Lower lobe of right lung (tissue), 2 donors: ENCODE data around the gene LIMS2. TPM values are rescaled to one million over a fixed set of nuclear protein-coding genes. Genes with fewer than 3 reads are reported as not detected.

Experiments
- ATAC-seq, 2 donors: fragments of 200-7000 bp; cut with Tn5 transposase; one replicate each; pipeline ENCODE4 v1.9.1; 2020 to 2022; ENCODE audit warnings: mild to moderate bottlenecking in 2 of 2, moderate library complexity in 2 of 2
- DNase-seq: peaks from one replicate; pipeline ENCODE4 v3.0.0-alpha.2; 2020
- H3K27ac ChIP-seq: fragments of 200-600 bp; one replicate; pipeline ENCODE4 v1.8.0; 2022
- H3K27me3 ChIP-seq: fragments of 200-600 bp; one replicate; pipeline ENCODE4 v1.8.0; 2022; ENCODE audit warnings: low read depth
- H3K36me3 ChIP-seq: fragments of 200-600 bp; one replicate; pipeline ENCODE4 v1.8.0; 2022; ENCODE audit warnings: mild to moderate bottlenecking
- H3K4me1 ChIP-seq: fragments of 200-600 bp; one replicate; pipeline ENCODE4 v1.8.0; 2022
- H3K4me3 ChIP-seq: fragments of 200-600 bp; one replicate; pipeline ENCODE4 v1.8.0; 2022; ENCODE audit warnings: mild to moderate bottlenecking
- H3K9me3 ChIP-seq: fragments of 200-600 bp; one replicate; pipeline ENCODE4 v1.8.0; 2022
- intact Hi-C: fragments of 100-400 bp; cut with DNase I; formaldehyde crosslinking; loops from one replicate; pipeline ENCODE4 v1.11.0; 2022
- total RNA-seq: library from RNA; stranded (reverse); fragmentation: NEBNext Ultra II Directional; extraction: Animal tissue kit (Norgen Biotek cat#: 25700); gene quantifications from one replicate; pipeline ENCODE4 v1.2.1, GENCODE V29; 2021
- TF ChIP-seq, protein P1 (sequence below): fragments of 200-600 bp; IDR thresholded peaks from one replicate; pipeline ENCODE4 v1.8.0; 2022; ENCODE audit warnings: antibody characterized with exemption, mild to moderate bottlenecking
- donor health status: DM: no; HTN: yes; CAD: no; lungs with severe emphysema.

The LIMS2 gene
- total RNA-seq, 1 donor from 2014 or later: 148 TPM

DNA sequence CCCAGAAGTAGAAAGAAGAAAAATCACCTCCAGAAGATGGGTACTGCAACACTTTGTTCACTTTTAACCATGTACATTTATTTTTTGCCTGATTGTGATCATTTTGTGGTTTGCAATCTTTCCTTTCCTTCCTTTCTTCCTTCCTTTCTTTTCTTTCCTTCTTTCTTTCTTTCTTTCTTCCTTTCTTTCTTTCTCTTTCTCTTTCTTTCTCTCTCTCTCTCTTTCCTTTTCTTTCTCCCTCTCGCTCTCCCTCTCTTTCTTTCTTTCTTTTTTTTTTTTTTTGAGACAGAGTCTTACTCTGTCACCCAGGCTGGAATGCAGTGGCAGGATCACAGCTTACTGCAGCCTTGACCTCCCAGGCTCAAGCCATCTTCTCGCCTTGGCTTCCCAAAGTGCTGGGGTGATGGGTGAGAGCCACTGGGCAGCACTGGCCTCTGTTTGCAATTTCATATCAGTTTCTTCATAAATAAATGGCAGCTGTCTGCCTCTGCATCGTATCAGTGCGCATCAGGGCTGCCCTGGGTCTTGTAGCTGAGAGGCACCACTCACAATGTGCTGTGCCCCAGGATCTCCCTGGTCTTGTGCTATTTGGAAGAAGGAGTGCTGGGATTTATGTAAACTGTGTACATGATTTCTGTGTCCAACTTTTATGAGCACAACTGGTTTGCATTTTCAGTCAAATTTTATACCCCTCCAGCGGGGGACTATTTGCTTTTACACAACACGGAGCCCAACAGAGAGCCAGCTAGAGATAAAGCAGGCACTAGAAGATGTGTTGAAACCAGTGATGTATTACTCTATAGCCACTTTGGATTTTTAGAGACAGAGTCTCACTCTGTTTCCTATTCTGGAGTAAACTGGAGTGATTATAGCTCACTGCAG, 6.9 kb upstream of the LIMS2 start:
- intact Hi-C loops: no loop called here
- DNase-seq: no peak
- TF ChIP-seq, protein P1, sequence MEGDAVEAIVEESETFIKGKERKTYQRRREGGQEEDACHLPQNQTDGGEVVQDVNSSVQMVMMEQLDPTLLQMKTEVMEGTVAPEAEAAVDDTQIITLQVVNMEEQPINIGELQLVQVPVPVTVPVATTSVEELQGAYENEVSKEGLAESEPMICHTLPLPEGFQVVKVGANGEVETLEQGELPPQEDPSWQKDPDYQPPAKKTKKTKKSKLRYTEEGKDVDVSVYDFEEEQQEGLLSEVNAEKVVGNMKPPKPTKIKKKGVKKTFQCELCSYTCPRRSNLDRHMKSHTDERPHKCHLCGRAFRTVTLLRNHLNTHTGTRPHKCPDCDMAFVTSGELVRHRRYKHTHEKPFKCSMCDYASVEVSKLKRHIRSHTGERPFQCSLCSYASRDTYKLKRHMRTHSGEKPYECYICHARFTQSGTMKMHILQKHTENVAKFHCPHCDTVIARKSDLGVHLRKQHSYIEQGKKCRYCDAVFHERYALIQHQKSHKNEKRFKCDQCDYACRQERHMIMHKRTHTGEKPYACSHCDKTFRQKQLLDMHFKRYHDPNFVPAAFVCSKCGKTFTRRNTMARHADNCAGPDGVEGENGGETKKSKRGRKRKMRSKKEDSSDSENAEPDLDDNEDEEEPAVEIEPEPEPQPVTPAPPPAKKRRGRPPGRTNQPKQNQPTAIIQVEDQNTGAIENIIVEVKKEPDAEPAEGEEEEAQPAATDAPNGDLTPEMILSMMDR: no peak

DNA sequence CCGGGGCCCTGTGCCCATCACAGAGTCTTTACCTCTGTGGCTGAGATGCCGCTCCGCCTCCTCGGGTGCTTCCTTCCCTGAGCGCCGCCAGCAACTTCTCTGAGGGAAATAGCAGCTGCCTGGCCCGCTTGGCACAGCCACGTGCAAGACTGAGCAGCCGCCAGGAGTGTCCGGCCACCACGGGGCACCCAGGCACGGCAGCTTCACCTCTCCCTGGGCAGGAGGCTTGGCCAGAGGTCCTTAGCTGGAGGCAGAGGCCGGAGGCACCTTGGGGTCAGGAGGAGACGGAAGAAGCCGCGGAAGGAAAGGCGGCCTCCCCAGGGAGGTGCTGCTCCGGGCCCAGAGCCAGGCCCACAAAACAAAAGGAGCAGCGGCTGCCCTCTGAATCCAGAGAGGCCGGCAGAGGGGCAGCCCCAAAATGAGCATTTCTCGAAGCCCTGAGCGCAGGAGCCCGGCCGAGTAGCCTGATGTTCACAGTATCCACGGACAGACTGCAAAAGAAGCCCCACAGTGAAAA, 6.0 kb upstream of the LIMS2 start:
- H3K27ac ChIP-seq: peak overlapping the region; percentile 36
- ATAC-seq: no peak

More for the DNA sequence above, 6.9 kb upstream of the LIMS2 start:
- Histone ChIP-seq H3K27ac (peak overlapping the region; percentile 36), H3K4me1 (peaks cover 20% of the 10 kb centered on the region), H3K36me3 (no peaks in the 10 kb centered on the region), H3K4me3 (no peak overlapping the region), H3K9me3 (no peaks in the 10 kb centered on the region), H3K27me3 (no peaks in the 10 kb centered on the region)
- no peak for ATAC-seq

GRCh38 chr2:127680706-127681287, 5.5 kb upstream of the LIMS2 start:
- Histone ChIP-seq H3K36me3 (no peaks in the 10 kb centered on the region), H3K4me3 (peak overlapping the region; percentile 49), H3K9me3 (no peaks in the 10 kb centered on the region), H3K27me3 (no peaks in the 10 kb centered on the region), H3K27ac (peak overlapping the region; percentile 36), H3K4me1 (peaks cover 29% of the 10 kb centered on the region)
- TF ChIP-seq, protein P1: no peak
- intact Hi-C loops: no loop called here
- ATAC-seq (no peak), DNase-seq (no peak)

More for the DNA sequence above, 6.0 kb upstream of the LIMS2 start:
- H3K27me3 ChIP-seq: no peaks in the 10 kb centered on the region
- H3K4me1 ChIP-seq: peaks cover 27% of the 10 kb centered on the region
- no peak for DNase-seq
- H3K4me3 ChIP-seq: peak overlapping the region; percentile 49
- TF ChIP-seq, protein P1: no peak
- H3K9me3 ChIP-seq: no peaks in the 10 kb centered on the region
- intact Hi-C loops: no loop called here
- no peaks in the 10 kb centered on the region for H3K36me3 ChIP-seq

DNA sequence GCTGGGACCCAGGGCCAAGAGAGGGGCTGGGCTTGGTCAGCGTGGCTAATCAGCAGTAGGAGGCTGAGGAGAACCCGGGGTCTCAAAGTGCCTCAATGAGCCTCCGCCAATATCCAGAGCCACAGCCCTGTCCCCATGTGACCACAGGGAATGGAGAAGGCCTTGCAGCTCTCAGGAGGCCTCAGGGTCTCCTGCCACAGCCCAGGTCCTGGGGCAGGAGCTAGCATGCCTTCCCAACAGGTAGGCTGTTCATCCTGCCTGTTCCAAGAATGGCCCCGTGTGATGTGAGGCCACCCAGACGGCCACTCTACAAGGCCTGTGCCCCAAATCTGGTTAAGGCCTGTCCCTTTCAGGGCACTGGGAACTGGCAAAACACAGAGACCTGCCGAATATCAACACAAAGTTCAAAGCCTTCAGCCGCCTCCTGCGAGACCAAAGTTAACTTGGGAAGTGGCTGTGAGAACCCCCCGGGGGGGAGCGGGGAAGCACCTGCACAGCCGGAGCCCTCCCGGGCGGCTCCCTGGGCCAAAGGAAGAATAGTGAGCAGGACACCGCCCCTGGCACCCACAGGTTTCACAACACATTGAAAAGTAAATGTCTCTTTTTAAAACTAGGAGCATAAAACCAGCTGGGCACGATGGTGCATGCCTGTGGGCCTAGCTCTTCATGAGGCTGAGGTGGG, 4.5 kb upstream of the LIMS2 start:
- peak overlapping the region; percentile 49 for H3K4me3 ChIP-seq
- peaks cover 29% of the 10 kb centered on the region for H3K4me1 ChIP-seq
- TF ChIP-seq, protein P1: no peak
- H3K36me3 ChIP-seq: no peaks in the 10 kb centered on the region
- no peaks in the 10 kb centered on the region for H3K9me3 ChIP-seq
- DNase-seq (no peak), ATAC-seq (no peak)
- no peak overlapping the region for H3K27ac ChIP-seq
- intact Hi-C loops: no loop called here
- H3K27me3 ChIP-seq: no peaks in the 10 kb centered on the region

GRCh38 chr2:127678991-127679390, 3.7 kb upstream of the LIMS2 start:
- TF ChIP-seq, protein P1: no peak
- H3K27me3 ChIP-seq: no peaks in the 10 kb centered on the region
- H3K36me3 ChIP-seq: no peaks in the 10 kb centered on the region
- H3K9me3 ChIP-seq: no peaks in the 10 kb centered on the region
- intact Hi-C loops: no loop called here
- DNase-seq: no peak
- H3K27ac ChIP-seq: no peak overlapping the region
- no peak overlapping the region for H3K4me3 ChIP-seq
- H3K4me1 ChIP-seq: peaks cover 36% of the 10 kb centered on the region
- ATAC-seq: no peak
